HEK293 (cell line): ENCODE measurements around the gene CAND2.

Experiments used
- CTCF ChIA-PET: fragments of 350-600 bp; formaldehyde crosslinking; extraction: SDS; loops from one replicate; lab custom pipeline; 2021; ENCODE audit warnings: antibody characterized with exemption; lab: Yijun Ruan, JAX
- POLR2A ChIA-PET: fragments of 300-600 bp; formaldehyde crosslinking; extraction: SDS; loops from one replicate; lab custom pipeline; 2020; ENCODE audit warnings: antibody characterized with exemption, inconsistent platforms; lab: Yijun Ruan, JAX
- H3K27ac ChIP-seq: fragments of 200-500 bp; sonication (Bioruptor generic); 2 replicates; pipeline ENCODE4 v1.5.1; 2014; ENCODE audit warnings: low read depth, low read length, control low read depth, inconsistent platforms; ENCODE audit errors: extremely low read depth
- H3K36me3 ChIP-seq, 2 experiments: fragments of 200-500 bp in 1 of 2; sonication (Bioruptor generic) in 1 of 2; 1 replicate in 1 of 2; 2 replicates in 1 of 2; pipeline ENCODE4 v1.5.1; 2014 to 2017; ENCODE audit warnings: inconsistent platforms in 2 of 2, low read length in 2 of 2; ENCODE audit not compliant: control insufficient read depth in 2 of 2, insufficient read depth in 1 of 2
- H3K4me1 ChIP-seq: fragments of 200-500 bp; sonication (Bioruptor generic); 2 replicates; pipeline ENCODE4 v1.5.1; 2014; ENCODE audit warnings: mild to moderate bottlenecking, low read length, inconsistent platforms; ENCODE audit not compliant: control insufficient read depth, insufficient read depth
- H3K4me3 ChIP-seq: 2 replicates; pipeline ENCODE4 v1.5.1; 2011; ENCODE audit warnings: low read depth, mild to moderate bottlenecking, control low read depth, low read length, moderate library complexity
- H3K9me3 ChIP-seq: fragments of 200-500 bp; sonication (Bioruptor generic); 2 replicates; pipeline ENCODE4 v1.5.1; 2014; ENCODE audit warnings: low read depth, low read length, inconsistent platforms; ENCODE audit not compliant: control insufficient read depth, insufficient read depth
- BCL6B ChIP-seq: fragments of 450-650 bp; formaldehyde crosslinking; IDR thresholded peaks from 2 replicates; pipeline ENCODE4 v1.5.1; 2017; ENCODE audit warnings: missing biosample characterization, missing genetic modification characterization
- HOXD13 ChIP-seq: sonication (generic); formaldehyde crosslinking; IDR thresholded peaks from 2 replicates; pipeline ENCODE4 v1.8.0; 2022; ENCODE audit warnings: missing genetic modification reagents, borderline replicate concordance
- MEIS1 ChIP-seq: sonication (generic); formaldehyde crosslinking; IDR thresholded peaks from 2 replicates; pipeline ENCODE4 v1.8.1; 2022; ENCODE audit warnings: missing genetic modification reagents, mild to moderate bottlenecking, borderline replicate concordance
- PRDM10 ChIP-seq: fragments of 450-650 bp; formaldehyde crosslinking; IDR thresholded peaks from 2 replicates; pipeline ENCODE4 v1.5.1; 2016; ENCODE audit warnings: missing biosample characterization, missing genetic modification characterization
- SETDB1 ChIP-seq: IDR thresholded peaks from one replicate; pipeline ENCODE4 v1.6.1; 2017; ENCODE audit warnings: mild to moderate bottlenecking, low read length, moderate library complexity, mixed read lengths; ENCODE audit not compliant: insufficient read length
- SP2 ChIP-seq: fragments of 450-650 bp; formaldehyde crosslinking; IDR thresholded peaks from 2 replicates; pipeline ENCODE4 v1.5.1; 2016; ENCODE audit warnings: missing biosample characterization, missing genetic modification characterization
- ZBTB21 ChIP-seq: fragments of 450-650 bp; formaldehyde crosslinking; IDR thresholded peaks from 2 replicates; pipeline ENCODE4 v1.5.1; 2017; ENCODE audit warnings: missing biosample characterization, missing genetic modification characterization
- ZFHX2 ChIP-seq: fragments of 450-650 bp; formaldehyde crosslinking; conservative IDR thresholded peaks from 2 replicates; pipeline ENCODE4 v1.5.1; 2016; ENCODE audit warnings: missing biosample characterization, missing genetic modification characterization
- ZNF155 ChIP-seq: fragments of 450-650 bp; formaldehyde crosslinking; IDR thresholded peaks from 2 replicates; pipeline ENCODE4 v1.5.1; 2016; ENCODE audit warnings: missing biosample characterization, missing genetic modification characterization
- ZNF223 ChIP-seq: fragments of 450-650 bp; formaldehyde crosslinking; IDR thresholded peaks from 2 replicates; pipeline ENCODE4 v1.5.1; 2016; ENCODE audit warnings: missing biosample characterization, missing genetic modification characterization
- ZNF23 ChIP-seq: fragments of 450-650 bp; formaldehyde crosslinking; IDR thresholded peaks from 2 replicates; pipeline ENCODE4 v1.5.1; 2016; ENCODE audit warnings: missing biosample characterization, missing genetic modification characterization, borderline replicate concordance
- ZNF362 ChIP-seq: fragments of 450-650 bp; formaldehyde crosslinking; IDR thresholded peaks from 2 replicates; pipeline ENCODE4 v1.5.1; 2016; ENCODE audit warnings: missing biosample characterization, missing genetic modification characterization
- ZNF48 ChIP-seq: fragments of 450-650 bp; formaldehyde crosslinking; IDR thresholded peaks from 2 replicates; pipeline ENCODE4 v1.5.1; 2016; ENCODE audit warnings: missing biosample characterization, missing genetic modification characterization
- ZNF510 ChIP-seq: fragments of 450-650 bp; formaldehyde crosslinking; IDR thresholded peaks from 2 replicates; pipeline ENCODE4 v1.5.1; 2018; ENCODE audit warnings: mild to moderate bottlenecking, missing genetic modification characterization, missing biosample characterization; ENCODE audit not compliant: insufficient replicate concordance
- ZNF544 ChIP-seq: fragments of 450-650 bp; formaldehyde crosslinking; IDR thresholded peaks from 2 replicates; pipeline ENCODE4 v1.5.0; 2017; ENCODE audit warnings: missing biosample characterization, missing genetic modification characterization
- ZNF560 ChIP-seq: fragments of 450-650 bp; formaldehyde crosslinking; IDR thresholded peaks from 2 replicates; pipeline ENCODE4 v1.5.1; 2017; ENCODE audit warnings: missing biosample characterization, missing genetic modification characterization, borderline replicate concordance
- ZNF585B ChIP-seq: fragments of 450-650 bp; formaldehyde crosslinking; IDR thresholded peaks from 2 replicates; pipeline ENCODE4 v1.5.1; 2016; ENCODE audit warnings: missing biosample characterization, missing genetic modification characterization
- ZNF629 ChIP-seq: fragments of 450-650 bp; formaldehyde crosslinking; IDR thresholded peaks from 2 replicates; pipeline ENCODE4 v1.5.1; 2017; ENCODE audit warnings: missing biosample characterization, missing genetic modification characterization
- ZNF645 ChIP-seq: fragments of 450-650 bp; formaldehyde crosslinking; IDR thresholded peaks from 2 replicates; pipeline ENCODE4; 2016; ENCODE audit warnings: missing biosample characterization, missing genetic modification characterization
- ZNF701 ChIP-seq: fragments of 450-650 bp; formaldehyde crosslinking; IDR thresholded peaks from 2 replicates; pipeline ENCODE4 v1.5.1; 2016; ENCODE audit warnings: missing biosample characterization, missing genetic modification characterization
- ZNF768 ChIP-seq: fragments of 450-650 bp; formaldehyde crosslinking; IDR thresholded peaks from 2 replicates; pipeline ENCODE4 v1.5.1; 2018; ENCODE audit warnings: missing biosample characterization, mild to moderate bottlenecking, missing genetic modification characterization
- ZNF791 ChIP-seq: fragments of 450-650 bp; formaldehyde crosslinking; IDR thresholded peaks from 2 replicates; pipeline ENCODE4 v1.5.1; 2016; ENCODE audit warnings: missing biosample characterization, missing genetic modification characterization
- ZNF792 ChIP-seq: fragments of 450-650 bp; formaldehyde crosslinking; IDR thresholded peaks from 2 replicates; pipeline ENCODE4 v1.5.1; 2016; ENCODE audit warnings: missing biosample characterization, missing genetic modification characterization
- ZNF830 ChIP-seq: fragments of 450-650 bp; IDR thresholded peaks from 2 replicates; pipeline ENCODE4 v1.5.0; 2018; ENCODE audit warnings: missing biosample characterization, missing genetic modification characterization, low read depth, mild to moderate bottlenecking, moderate library complexity
- ZNF837 ChIP-seq: fragments of 450-650 bp; formaldehyde crosslinking; IDR thresholded peaks from 2 replicates; pipeline ENCODE4 v1.5.1; 2016; ENCODE audit warnings: missing biosample characterization, missing genetic modification characterization
- ZSCAN16 ChIP-seq: fragments of 450-650 bp; formaldehyde crosslinking; IDR thresholded peaks from 2 replicates; pipeline ENCODE4 v1.5.1; 2016; ENCODE audit warnings: missing biosample characterization, missing genetic modification characterization

The CAND2 gene

GRCh38 chr3:12854565-12854964, 58.1 kb downstream of the CAND2 start (continued):
- TF ChIP-seq ZNF837 (tag by site-specific recombination) (no peak), ZFHX2 (tag by site-specific recombination) (no peak), ZNF791 (tag by site-specific recombination) (no peak)

GRCh38 chr3:12856626-12857025, 60.1 kb downstream of the CAND2 start:
- no peak overlapping the region for H3K4me3 ChIP-seq
- TF ChIP-seq ZNF837 (tag by site-specific recombination), result no peak
- TF ChIP-seq ZNF362 (tag by site-specific recombination), result no peak
- no peak for TF ChIP-seq ZNF645
- no peak for TF ChIP-seq ZNF629 (tag by site-specific recombination)
- no peak for TF ChIP-seq SP2 (tag by site-specific recombination)
- TF ChIP-seq MEIS1 (CRISPR knock-in tag), result no peak
- no peak for TF ChIP-seq ZNF23 (tag by site-specific recombination)
- TF ChIP-seq BCL6B (tag by site-specific recombination), result no peak
- TF ChIP-seq ZNF701 (tag by site-specific recombination), result no peak
- ChIA-PET POLR2A (no interaction called here), CTCF (interaction anchor here (1.6 kb wide), 1 partner anchor 15 kb away, joined by 7 read pairs; the partner anchor contains the start of gene RPL32)
- no peaks in the 10 kb centered on the region for H3K36me3 ChIP-seq
- H3K4me1 ChIP-seq, result no peaks in the 10 kb centered on the region
- H3K9me3 ChIP-seq, result no peaks in the 10 kb centered on the region
- H3K27ac ChIP-seq, result no peak overlapping the region

GRCh38 chr3:12859840-12860239, 63.4 kb downstream of the CAND2 start:
- POLR2A ChIA-PET, result interaction anchor here (0.5 kb wide), 1 partner anchor 125 kb away, joined by 4 read pairs; no protein-coding TSS in a partner anchor
- H3K4me3 ChIP-seq, result no peak overlapping the region
- TF ChIP-seq ZBTB21 (tag by site-specific recombination) (no peak), HOXD13 (CRISPR knock-in tag) (no peak), ZNF544 (tag by site-specific recombination) (no peak), ZNF768 (no peak), ZSCAN16 (no peak), ZNF48 (no peak), ZNF510 (no peak), ZNF830 (tag by site-specific recombination) (no peak), ZNF792 (tag by site-specific recombination) (no peak), ZNF585B (tag by site-specific recombination) (no peak), ZNF223 (no peak), ZNF155 (tag by site-specific recombination) (no peak), SETDB1 (no peak), PRDM10 (tag by site-specific recombination) (no peak), ZNF560 (tag by site-specific recombination) (no peak)
- H3K36me3 ChIP-seq, result no peaks in the 10 kb centered on the region
- no peaks in the 10 kb centered on the region for H3K4me1 ChIP-seq
- no peaks in the 10 kb centered on the region for H3K9me3 ChIP-seq
- no peak overlapping the region for H3K27ac ChIP-seq
- CTCF ChIA-PET, result interaction anchor here (0.6 to 1.5 kb wide), 3 partner anchors 32 to 123 kb away, joined by 3 to 5 read pairs (median 3); no protein-coding TSS in a partner anchor
